GM19438 (cell line): Measurements from ENCODE around the gene LAMA3.

Experiments
- ATAC-seq: cut with Tn5 transposase; IDR thresholded peaks from one replicate; pipeline ENCODE4 v1.9.1; 2021; ENCODE audit warnings: low read depth; ENCODE audit not compliant: unreplicated experiment

Gene LAMA3

DNA sequence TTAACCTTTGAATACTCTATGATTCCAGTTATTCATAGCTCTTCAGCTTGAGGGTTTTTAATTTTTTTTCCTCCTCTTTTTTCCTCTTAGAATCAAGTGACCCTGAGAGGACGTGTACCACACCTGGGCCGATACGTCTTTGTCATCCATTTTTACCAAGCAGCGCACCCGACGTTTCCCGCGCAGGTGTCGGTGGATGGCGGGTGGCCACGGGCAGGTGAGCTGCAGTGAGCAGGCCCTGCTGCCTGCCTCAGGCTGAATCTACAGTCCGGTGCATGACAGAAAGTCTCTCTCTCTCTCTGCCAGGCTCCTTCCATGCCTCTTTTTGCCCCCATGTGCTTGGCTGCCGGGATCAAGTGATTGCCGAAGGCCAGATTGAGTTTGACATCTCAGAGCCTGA, 153.1 kb downstream of the LAMA3 start:
- no peak for ATAC-seq

DNA sequence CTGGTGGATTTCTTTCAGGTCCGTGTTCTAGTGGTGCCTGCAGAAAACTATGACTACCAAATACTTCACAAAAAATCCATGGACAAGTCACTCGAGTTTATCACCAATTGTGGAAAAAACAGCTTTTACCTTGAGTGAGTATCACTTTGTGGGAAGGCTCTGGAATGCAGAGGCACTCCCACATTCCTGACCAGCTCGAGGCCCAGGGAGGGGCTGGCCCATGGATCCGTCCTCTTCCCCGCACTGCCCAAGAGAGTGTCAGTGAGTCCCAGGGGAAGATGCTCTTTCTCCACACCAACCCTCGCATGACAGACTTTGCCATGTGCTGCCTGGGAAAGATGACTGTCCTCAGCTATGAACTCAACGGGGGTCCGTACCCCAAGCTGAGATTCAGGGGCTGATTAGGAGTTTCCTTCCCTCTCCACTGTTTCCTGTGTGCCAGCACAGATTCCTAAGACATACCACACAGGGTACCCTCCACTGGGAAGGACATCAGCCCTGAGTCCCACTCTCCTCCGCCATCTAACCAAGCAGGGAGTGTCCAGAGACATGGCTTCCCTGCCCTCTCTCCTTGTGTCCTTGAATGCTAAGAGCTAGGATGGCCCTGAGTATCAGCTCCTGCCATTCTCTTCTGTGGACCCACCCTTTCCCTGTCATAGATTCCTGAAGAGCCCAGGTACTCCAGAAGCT, 155.9 kb downstream of the LAMA3 start:
- no peak for ATAC-seq

DNA sequence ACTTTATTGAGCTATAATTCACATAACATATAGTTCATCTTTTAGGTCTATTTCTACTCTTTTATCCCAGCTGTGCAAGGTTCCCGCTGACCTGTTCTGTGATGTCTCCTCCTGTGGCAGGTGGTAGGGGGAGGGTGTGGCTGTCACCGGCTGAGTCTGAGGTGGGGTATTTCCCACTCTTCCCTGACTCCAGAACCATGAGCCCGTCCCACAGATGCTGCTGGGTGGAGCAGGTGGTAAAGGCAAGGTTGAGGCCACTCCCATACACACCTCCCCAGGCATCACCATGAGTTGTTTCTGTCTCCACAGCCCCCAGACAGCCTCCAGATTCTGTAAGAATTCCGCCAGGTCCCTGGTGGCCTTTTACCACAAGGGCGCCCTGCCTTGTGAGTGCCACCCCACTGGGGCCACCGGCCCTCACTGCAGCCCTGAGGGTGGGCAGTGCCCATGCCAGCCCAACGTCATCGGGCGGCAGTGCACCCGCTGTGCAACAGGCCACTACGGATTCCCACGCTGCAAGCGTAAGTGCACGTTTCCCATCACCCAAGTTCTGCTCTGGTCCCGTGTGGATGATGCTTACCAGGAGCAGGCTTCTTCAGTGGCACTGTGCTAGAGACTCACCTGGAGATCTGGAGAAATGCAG, 156.9 kb downstream of the LAMA3 start:
- no peak for ATAC-seq

DNA sequence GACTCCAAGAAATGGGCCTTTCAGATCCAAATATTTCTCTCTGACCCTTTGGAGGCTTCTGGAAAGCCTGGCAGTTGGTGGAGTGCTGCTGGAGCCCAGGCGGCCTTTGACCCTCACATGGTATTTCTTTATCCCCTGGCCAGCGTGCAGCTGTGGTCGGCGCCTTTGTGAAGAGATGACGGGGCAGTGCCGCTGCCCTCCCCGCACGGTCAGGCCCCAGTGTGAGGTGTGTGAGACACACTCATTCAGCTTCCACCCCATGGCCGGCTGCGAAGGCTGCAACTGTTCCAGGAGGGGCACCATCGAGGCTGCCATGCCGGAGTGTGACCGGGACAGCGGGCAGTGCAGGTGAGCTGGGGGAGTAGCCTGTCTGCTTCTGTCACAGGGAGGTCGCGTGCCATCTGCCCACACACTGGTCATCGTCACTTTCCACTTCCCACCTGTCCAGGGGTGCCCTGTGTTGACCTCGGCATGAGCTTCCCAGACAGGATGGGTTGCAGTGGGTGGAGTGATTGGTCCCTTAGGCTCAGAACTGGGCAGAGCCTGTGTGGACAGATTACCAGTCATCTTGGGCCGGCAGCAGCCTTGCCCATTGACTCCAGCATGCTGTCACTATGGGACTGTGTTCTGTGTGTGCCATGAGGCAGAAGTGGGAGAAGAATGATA, 158.2 kb downstream of the LAMA3 start:
- no peak for ATAC-seq

DNA sequence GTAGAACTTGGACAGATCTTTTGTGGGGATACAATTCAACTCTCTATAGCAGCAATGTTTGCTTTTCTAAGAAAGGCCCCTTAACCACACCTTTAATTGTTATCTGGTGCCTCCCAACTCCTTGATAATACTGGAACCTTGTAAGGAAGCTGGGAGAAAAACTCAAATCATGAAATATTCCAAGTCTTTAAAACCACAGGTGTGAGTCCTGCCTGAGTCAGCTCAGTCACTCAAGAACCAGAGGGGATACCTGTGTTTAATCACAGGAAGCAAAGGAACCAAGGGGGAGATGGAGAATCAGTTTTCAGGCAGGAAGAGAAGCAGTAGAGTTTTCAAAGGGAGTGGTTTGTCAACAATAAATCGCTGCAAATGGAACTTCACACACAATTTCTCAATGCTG, 159.9 kb downstream of the LAMA3 start:
- ATAC-seq = no peak

DNA sequence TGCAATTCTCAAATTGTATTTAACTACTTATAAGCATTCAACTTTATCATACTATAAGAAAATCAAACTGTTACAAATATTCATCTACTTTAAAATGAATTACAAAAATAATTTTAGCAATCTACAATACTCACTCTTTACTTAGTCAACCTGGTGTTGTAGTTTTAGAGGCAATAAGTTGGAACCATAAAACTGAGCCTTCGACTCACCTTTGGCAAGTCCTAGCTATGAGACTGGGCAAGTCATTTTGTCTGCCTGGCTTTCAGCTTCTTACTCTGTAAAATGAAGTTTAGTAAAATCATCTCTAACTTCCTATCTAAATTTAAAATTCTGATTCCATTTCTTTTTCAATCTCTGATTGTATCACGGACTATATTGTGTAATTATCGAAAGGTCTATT, 161.0 kb downstream of the LAMA3 start:
- ATAC-seq = no peak

DNA sequence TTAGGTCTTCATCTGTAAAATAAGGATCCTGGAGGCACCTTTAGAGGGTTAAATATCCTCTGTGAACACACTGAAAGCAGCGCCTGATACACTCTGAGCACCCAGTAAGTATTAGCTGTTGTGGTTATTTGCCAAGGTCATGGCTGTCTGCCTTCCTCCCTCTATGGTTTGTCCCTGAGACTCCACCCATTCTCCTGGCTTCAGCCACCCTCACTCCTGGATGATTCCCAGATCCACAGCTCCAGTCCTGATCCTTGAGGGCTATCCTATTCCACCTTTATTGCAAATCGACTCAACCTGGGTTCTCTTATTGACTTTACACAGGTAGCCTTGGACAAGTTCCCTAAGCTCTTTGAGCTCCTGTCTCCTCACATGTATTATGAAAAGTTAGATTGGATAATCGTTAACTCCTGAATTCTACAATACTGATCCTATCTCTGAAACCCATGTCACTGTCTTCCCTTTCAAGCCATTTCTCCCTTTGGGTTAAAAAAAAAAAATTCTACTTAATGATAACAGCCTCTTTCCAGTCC, 162.3 kb downstream of the LAMA3 start:
- ATAC-seq = no peak

DNA sequence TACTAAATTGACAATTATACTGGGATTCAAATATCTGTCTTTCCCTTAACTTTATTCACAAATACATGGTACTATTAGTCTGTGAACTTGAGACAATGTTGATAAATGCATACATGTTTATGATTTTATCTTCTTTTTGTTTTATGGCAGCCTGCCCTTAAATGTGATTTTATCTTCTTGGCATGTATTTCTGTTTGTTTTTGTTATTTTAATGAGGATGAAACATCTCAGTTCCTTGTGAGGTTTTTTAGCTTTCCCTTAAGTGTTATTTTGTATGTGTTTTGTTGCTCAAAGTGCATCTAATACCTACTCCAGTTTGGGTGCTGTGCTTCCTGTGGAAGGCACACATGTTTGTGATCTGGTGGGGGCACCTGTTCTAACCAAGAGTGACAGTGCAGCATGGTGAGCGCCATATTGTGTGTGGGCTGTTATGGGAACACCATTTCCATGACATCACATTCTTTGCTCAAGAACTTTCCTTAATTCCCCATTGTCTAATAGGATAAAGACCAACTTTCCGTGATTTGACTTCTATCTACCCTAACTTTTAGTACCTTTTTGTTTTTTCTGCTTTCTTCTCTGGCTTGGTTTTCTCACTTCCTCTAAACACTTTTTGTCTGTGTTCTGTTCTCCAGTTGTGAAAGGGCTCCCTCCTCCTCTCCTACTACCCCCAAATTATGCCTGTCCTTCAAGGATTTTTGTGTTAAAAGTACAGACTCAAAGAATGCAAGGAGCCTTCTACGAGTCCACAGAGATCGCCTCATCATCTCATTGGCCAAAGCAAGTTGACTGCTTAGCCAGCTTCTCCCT, 163.2 kb downstream of the LAMA3 start:
- no peak for ATAC-seq

DNA sequence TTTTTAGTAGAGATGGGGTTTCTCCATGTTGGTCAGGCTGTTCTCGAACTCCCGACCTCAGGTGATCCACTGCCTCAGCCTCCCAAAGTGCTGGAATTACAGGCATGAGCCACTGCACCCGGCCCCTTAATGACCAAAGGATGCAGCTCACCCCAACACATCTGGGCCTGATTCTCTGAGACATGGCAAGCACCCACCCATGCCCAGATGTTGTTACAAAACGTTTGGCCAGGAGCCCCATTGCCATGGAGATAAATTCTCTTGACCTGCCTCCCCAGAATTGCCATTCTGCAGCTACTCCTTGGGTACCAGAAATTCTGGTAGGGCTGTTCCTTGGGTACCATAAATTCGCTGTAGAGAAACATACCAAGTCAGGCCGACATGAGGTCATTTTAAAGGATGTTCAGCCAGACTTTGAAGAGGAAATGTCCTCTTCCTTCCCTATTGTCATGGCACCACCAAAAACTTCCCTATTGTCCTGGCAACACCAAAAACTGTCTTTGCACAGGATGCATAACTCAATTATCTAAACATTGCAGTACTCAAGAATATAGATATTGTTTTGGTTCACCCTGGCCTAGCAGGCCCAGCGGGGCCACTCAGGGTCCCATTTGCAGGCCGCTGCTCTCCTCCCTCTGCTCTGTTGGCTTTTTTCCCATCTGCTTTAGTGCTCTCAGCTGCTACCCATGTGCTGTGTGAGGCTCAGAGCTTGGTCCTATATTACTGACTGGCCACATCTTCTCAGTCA, 164.4 kb downstream of the LAMA3 start:
- no peak for ATAC-seq

DNA sequence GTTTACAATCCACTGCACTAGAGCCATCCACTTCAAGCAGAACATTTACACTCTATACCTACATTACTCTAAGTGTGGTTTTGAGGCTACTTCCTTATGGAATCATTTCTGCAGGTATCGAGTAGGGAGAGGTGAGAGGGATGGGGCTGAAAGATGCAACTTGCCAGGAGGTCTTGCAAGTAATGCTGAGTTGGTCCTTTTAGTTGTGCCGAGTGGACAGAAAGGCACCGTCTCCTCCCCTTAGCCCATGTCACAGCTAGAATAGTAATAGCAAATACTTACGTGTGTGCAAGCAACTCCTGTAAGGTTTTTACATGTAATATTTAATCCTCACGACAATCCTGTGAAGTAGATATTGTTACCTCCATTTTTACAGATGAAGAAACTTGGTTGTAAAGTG, 166.5 kb downstream of the LAMA3 start:
- ATAC-seq = no peak

DNA sequence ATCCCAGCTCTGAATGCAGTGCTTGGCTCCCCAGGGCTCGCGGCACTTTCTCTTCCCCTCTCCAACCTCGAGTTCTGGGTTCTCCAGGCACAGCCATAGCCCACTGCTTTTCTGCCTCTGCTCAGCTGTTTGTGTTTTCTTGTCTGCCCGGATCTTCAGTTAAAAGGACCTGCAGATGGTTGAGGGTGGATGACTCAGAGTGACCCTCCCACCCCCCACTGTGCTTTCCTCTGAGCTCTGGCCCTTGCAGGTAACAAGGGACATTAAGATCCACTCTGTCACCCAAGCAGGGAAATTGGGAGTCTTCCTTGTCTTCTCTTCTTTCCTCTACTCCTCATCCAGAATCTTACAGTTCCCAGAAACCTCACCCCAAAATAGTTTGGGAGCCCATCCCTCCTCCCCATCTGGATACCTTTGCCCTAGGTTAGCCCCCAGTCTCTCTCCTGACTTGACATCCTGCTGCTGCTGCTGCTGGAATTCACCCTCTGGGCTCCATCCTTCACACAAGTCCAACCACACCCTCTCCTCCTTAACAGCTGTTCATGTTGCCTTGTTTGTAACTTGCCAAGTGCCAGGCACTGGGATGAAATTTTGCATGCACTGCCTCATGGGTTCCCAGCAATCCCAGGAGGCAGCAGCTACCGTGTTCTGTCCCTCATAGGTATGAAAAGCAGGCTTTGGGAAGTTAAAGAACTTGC, 167.4 kb downstream of the LAMA3 start:
- ATAC-seq = no peak

DNA sequence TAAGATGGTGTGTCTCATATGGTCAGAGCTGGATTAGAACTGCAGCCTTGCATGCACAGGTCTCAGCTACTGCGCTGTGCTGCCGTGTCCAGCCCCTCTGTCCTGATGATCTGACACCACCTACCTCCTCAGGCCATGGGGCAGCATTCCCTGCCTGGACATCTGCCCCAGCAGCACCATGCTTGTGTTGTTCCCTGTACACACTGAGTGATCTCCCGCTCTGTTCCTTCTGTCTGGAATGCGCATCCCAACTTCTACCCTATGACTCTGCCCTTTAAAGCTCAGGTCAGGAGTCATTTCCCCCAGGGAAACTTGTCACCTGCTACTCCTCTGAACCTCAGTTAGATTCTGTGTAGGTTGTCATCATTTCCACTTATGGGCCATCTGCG, 167.9 kb downstream of the LAMA3 start:
- ATAC-seq = no peak

DNA sequence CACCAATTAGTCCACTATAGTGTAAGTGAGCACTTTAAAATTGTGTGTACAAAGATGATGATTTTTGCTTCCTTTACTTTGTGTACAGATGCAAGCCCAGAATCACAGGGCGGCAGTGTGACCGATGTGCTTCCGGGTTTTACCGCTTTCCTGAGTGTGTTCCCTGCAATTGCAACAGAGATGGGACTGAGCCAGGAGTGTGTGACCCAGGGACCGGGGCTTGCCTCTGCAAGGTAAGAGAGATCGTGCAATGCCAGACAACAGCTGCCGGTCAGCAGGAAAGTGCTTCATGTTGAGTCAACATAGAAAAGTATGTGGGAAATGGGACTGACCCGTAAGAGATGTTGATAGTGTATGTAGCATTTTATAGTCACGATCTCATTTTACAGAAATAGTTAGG, 168.5 kb downstream of the LAMA3 start:
- no peak for ATAC-seq

DNA sequence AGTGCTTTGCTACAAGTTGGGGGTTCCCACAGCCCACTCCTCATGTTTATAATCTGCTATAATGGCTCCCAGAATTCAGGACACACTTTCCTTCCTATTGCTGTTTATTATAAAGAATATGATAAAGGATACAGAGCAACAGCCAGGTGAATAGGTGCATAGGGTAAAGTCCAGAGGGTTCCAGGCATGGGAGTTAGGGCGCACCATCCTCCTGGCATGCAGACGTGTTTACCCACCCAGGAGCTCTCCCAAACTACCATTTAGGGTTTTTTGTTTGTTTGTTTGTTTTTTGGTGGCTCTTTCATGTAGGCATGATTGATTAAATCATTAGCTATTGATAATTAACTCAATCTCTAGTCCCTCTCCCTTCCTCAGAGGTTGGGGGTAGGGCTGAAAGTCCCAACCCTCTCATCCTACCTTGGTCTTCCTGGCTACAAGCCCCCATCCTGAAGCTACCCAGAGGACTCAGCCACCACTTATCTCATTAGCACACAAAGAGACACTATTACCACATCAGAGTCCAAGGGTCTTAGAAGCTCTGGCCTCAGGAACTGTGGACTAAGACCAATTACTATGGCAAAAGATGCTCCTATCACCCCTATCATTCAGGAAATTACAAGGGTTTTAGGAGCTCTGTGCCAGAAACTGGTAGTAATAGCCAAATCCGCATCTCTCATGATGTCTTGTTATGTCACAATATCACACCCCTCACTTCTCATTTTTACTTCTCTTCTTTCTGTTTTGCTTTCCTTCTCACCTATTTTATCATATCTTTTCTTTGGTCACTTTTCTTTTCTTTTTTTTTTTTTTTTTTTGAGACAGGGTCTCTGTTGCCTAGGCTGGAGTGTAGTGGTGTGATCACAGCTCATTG, 170.4 kb downstream of the LAMA3 start:
- ATAC-seq = no peak

DNA sequence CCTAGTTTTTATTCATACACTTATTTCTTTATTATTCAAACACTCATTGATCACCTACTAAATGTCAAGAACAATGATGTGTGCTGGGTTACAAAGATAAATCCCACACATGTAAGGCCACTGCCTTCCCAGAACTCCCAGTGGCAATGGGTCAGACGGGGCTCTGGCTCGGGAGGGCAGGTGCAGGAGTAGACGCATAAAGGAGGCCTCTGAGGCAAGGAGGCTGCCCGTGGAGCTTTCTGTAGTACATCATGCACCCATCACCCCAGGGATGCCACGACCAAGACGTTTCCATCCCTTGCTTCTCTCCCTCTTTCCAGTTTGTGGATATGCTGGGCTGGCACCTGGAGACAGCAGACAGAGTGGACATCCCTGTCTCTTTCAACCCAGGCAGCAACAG, 172.1 kb downstream of the LAMA3 start:
- ATAC-seq = no peak

DNA sequence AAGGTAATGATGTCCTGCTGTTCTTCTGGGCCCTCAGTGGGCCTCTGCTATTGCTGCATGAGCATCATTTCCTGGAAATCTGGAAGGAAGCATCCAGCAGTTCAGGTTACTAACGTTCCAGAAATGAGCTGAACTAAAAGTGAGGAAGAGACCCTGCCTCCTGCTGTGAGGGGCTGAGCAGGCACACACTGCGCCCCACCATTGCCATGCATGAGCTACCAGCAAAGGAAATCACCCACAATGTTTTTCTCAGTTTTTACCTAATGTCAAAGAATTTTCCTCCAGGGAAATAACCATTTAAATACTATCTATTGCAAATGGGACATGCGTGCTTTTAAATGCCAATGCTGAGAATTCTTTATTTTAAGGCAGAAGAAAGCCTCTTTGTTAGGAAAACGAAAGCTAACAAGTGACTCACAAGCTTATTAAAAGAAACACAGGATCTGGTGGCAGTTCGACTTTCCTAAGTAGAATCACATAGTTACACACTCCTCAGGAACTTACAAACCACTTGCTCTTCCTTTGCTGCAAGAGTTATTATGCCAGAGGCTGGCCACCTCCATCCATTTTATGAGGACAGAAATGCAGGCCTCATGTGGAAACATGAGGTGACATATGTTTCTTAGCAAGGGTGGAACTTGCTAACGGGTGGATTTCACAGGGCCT, 172.7 kb downstream of the LAMA3 start:
- ATAC-seq = no peak

DNA sequence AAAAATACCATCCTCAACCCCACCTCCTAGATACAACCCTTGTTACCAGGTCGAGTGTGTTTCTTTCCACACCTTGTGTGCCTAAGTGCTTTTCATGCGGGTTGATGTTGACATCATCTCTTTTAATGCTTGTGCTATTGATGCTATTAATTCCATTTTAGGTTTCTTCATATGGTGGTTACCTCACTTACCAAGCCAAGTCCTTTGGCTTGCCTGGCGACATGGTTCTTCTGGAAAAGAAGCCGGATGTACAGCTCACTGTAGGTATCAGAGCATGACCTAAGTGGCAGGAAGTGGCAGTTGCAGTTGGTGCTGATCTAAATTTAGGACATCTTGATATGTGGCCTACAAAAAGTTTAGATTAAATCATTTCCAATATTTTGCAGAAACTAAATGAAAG, 175.4 kb downstream of the LAMA3 start:
- no peak for ATAC-seq

DNA sequence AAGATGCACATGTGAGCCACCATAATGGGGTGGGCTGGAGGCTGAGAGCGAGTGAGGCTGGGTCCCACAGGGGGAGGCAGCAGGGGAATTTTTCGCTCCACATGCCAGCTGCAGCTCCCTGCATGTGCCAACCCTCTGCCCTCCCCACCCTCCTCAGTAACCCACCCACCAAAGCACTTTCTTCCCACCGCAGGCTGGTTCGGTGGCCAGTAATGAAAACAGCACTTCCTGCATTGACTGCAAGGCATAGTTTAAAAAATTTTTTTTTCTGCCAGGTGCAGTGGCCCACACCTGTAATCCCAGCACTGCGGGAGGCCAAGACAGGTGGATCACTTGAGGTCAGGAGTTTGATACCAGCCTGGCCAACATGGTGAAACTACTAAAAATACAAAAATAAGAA, 177.8 kb downstream of the LAMA3 start:
- no peak for ATAC-seq
